Measurements from ENCODE around the gene PIK3C2A.

Gene PIK3C2A

GRCh38 chr11:17211286-17211685, 3.5 kb upstream of the PIK3C2A start:
- no peak for DNase-seq (ENCODE audit: low spot score)

GRCh38 chr11:17209939-17210245, 2.1 kb upstream of the PIK3C2A start:
- DNase-seq (ENCODE audit: low spot score) = no peak

- DNase-seq (ENCODE audit: low spot score) = peak; percentile 49
Observed at GRCh38 chr11:17208257-17208999, 642 bp upstream of the PIK3C2A start.

- DNase-seq (ENCODE audit: low spot score) = no peak
Observed at GRCh38 chr11:17206463-17206862, 1.3 kb downstream of the PIK3C2A start.

GRCh38 chr11:17197431-17197898, 10.3 kb downstream of the PIK3C2A start:
- DNase-seq (ENCODE audit: low spot score) = no peak

GRCh38 chr11:17188675-17189074, 19.1 kb downstream of the PIK3C2A start:
- no peak for DNase-seq (ENCODE audit: low spot score)

GRCh38 chr11:17186932-17187692, 20.7 kb downstream of the PIK3C2A start:
- DNase-seq (ENCODE audit: low spot score) = no peak

GRCh38 chr11:17185938-17186337, 21.8 kb downstream of the PIK3C2A start:
- no peak for DNase-seq (ENCODE audit: low spot score)

- DNase-seq (ENCODE audit: low spot score) = no peak
Observed at GRCh38 chr11:17184882-17185587, 22.8 kb downstream of the PIK3C2A start.

- DNase-seq (ENCODE audit: low spot score) = no peak
Observed at GRCh38 chr11:17183836-17184235, 23.9 kb downstream of the PIK3C2A start.

- no peak for DNase-seq (ENCODE audit: low spot score)
Observed at GRCh38 chr11:17179970-17180369, 27.8 kb downstream of the PIK3C2A start.

- DNase-seq (ENCODE audit: low spot score) = no peak
Observed at GRCh38 chr11:17173332-17173731, 34.5 kb downstream of the PIK3C2A start.

GRCh38 chr11:17171916-17172315, 35.9 kb downstream of the PIK3C2A start:
- peak; percentile 29 for DNase-seq (ENCODE audit: low spot score)

- peak; percentile 56 for DNase-seq (ENCODE audit: low spot score)
Observed at GRCh38 chr11:17171343-17171742, 36.4 kb downstream of the PIK3C2A start.

GRCh38 chr11:17169876-17170275, 37.9 kb downstream of the PIK3C2A start:
- DNase-seq (ENCODE audit: low spot score) = no peak

- no peak for DNase-seq (ENCODE audit: low spot score)
Observed at GRCh38 chr11:17165247-17165890, 42.4 kb downstream of the PIK3C2A start.

- DNase-seq (ENCODE audit: low spot score) = no peak
Observed at GRCh38 chr11:17164361-17165246, 43.2 kb downstream of the PIK3C2A start.

GRCh38 chr11:17163736-17164135, 44.0 kb downstream of the PIK3C2A start:
- DNase-seq (ENCODE audit: low spot score) = no peak

GRCh38 chr11:17163291-17163690, 44.5 kb downstream of the PIK3C2A start:
- no peak for DNase-seq (ENCODE audit: low spot score)

- DNase-seq (ENCODE audit: low spot score) = no peak
Observed at GRCh38 chr11:17162376-17162775, 45.4 kb downstream of the PIK3C2A start.

GRCh38 chr11:17161515-17161914, 46.3 kb downstream of the PIK3C2A start:
- DNase-seq (ENCODE audit: low spot score) = no peak
